Heart left ventricle (tissue), 13 donors: ENCODE measurements around the gene FAXDC2.

Experiments used
- POLR2A ChIP-seq, 2 donors: fragments of 450-650 bp; IDR thresholded peaks; one replicate each; pipeline ENCODE4 v1.6.1; 2017; ENCODE audit warnings: antibody characterized with exemption in 2 of 2, mild to moderate bottlenecking in 2 of 2, moderate library complexity in 2 of 2
- TF ChIP-seq, protein P1 (sequence below), 12 donors: fragments of 200-600 bp; sonication (generic) in 4 of 12; IDR thresholded peaks; one replicate each; pipeline versions ENCODE4 v1.5.0 to v1.8.0; 2018 to 2022; ENCODE audit warnings: antibody characterized with exemption in 12 of 12, mild to moderate bottlenecking in 5 of 12
- donor health status: ischemic (EF 13 %, LVEDD 7.1; RV severe dilation, severe dysfunction).
- donor health status: DM: no; HTN: yes; CAD: no.
- donor health status: DM: no; HTN: no; CAD: no.
- donor health status: ischemic (EF 25% LVEDD 6.9; RV normal size, moderate dysfunction).
- donor health status: ischemic (EF 25% LVEDD 5.7; RV mildly dilated, moderate dysfunction).
- donor health status: ischemic (EF 35%, LVEDD 5.7; RV mildly dilated, moderate dysfunction).
- donor health status: nonischemic (EF 11% LVEDD 7.7; RV severe dilation, severe dysfunction).
- donor health status: DM: yes; HTN: yes; CAD: no.
- donor health status: PGD.
- donor health status: ischemic (EF 29% LVEDD 5.4; RV normal size, mild dysfunction).
- donor health status: nonischemic (EF 23%, LVEDD 6.1; RV moderate dilation, normal function).

DNA sequence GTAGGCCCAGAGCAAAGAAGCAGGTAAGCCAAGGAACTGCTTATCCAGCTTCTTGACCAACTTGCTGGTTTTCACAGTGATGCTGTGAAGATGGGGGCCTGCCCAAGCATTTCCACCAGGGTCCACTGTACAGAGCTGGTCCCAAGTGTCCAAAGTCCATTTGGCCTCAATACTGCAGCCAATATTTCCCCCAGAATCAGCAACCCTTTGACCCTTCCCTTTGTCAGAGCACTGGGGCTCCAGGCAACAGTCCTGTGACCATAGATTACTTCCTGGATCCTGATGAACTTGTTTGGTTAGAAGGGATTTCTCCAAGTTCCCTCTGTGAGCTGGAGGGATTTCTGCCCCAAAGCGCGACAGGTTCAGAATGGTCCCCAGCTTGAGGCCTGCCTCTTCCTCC is 26.3 kb downstream of the FAXDC2 start:
- TF ChIP-seq, protein P1, sequence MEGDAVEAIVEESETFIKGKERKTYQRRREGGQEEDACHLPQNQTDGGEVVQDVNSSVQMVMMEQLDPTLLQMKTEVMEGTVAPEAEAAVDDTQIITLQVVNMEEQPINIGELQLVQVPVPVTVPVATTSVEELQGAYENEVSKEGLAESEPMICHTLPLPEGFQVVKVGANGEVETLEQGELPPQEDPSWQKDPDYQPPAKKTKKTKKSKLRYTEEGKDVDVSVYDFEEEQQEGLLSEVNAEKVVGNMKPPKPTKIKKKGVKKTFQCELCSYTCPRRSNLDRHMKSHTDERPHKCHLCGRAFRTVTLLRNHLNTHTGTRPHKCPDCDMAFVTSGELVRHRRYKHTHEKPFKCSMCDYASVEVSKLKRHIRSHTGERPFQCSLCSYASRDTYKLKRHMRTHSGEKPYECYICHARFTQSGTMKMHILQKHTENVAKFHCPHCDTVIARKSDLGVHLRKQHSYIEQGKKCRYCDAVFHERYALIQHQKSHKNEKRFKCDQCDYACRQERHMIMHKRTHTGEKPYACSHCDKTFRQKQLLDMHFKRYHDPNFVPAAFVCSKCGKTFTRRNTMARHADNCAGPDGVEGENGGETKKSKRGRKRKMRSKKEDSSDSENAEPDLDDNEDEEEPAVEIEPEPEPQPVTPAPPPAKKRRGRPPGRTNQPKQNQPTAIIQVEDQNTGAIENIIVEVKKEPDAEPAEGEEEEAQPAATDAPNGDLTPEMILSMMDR (IDR thresholded peaks at IDR 0.05): no peak
- TF ChIP-seq POLR2A (IDR thresholded peaks at IDR 0.05): no peak
